Stimulated activated CD4-positive, alpha-beta T cell treated with anti-CD3 and anti-CD28 coated beads, Interleukin-12 subunit alpha, Interleukin-12 subunit beta, amount 100 ng/mL, for 24 hours (primary cell): ENCODE data around the gene PPP2CA.
"Not testable (repeated sequence)": the region's sequence is repeated elsewhere in the genome, so short reads cannot be mapped to it uniquely, and the experiment has no call there.

Experiments
- DNase-seq, 2 experiments: peaks; one replicate each; pipeline ENCODE4 v3.0.0-alpha.2; 2020; ENCODE audit warnings: low read depth in 2 of 2

Gene PPP2CA

DNA sequence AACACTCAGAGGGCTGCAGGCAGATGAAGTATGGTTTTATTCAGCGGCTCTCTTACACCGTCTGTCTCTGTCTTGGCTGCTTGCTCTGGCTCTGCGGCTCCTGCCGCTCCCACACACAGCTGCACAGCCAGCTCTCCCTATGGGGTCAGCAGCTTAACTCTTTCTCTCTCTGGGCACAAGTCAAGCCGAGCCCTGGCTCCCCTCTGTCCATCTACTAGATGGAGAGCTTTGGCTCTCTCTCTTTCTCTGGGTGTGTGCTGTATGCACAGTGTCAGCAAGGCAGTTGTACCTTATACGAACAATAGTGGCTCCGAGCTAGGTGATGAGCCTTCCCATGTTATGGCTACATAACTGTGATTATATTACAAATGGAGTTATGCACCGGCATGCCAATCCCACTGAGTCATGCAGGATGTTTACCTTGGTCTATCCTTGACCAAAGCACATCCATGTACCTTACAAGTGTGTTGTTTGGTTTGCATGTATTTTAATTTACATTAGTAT, 19.3 kb upstream of the PPP2CA start:
- no peak for DNase-seq

DNA sequence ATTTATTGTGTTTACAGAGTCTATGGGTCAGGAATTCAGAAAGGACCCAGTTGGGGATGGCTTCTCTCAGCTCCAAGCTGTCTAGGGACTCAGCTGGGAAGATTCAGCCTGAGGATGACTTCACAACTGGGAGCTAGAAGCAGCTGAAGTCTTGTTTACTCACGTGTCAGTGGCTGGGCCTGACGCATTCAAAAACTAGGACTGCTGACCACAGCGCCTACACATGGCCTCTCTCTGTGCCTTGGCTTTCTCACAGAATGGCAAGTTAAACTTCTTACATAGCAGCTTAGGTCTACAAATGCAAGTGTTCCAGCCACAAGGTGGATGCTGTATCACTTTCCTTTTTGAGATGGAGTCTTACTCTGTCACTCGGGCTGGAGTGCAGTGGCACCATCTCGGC, 16.3 kb upstream of the PPP2CA start:
- no peak for DNase-seq

DNA sequence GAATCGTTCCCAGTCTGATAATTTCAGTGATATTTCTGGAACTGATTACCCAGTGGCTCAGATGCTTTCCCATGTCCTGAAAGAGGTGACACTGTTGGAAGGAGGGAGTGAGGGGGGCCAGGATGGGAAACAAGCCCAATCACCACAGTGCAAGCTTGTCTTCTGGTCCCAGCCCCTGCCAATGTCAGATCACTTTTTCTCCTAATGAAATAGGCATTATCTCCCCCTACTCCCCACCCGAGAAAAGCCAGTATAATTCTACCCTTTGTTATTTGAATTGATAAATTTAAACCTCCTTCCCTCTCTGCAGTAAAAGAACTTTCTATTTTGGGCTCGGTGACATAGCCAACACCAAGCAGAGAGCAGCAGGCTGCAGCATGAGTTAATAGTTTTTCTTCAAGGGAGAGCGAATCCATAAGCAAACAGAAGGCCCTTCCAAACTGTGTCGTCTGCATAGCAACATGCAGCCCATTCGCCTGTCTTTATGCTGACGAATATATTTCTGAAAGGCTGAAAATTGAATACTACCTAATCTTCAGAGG, 14.6 kb upstream of the PPP2CA start:
- no peak for DNase-seq

DNA sequence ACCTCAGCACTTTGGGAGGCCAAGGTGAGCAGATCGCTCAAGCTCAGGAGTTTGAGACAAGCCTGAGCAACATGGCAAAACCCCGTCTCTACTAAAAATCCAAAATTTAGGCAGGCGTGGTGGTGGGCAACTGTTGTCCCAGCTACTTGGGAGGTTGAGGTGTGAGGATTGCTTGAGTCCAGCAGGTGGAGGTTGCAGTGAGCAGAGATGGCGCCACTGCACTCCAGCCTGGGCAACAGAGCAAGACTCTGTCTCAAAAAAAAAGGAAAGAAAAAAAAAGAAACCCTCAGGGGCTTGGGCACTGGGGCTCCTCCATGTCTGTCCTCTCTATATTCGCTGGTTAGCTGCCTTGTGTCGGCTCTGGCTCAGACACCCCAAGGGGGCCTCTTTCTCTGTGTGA, 10.9 kb upstream of the PPP2CA start:
- DNase-seq, result no peak

DNA sequence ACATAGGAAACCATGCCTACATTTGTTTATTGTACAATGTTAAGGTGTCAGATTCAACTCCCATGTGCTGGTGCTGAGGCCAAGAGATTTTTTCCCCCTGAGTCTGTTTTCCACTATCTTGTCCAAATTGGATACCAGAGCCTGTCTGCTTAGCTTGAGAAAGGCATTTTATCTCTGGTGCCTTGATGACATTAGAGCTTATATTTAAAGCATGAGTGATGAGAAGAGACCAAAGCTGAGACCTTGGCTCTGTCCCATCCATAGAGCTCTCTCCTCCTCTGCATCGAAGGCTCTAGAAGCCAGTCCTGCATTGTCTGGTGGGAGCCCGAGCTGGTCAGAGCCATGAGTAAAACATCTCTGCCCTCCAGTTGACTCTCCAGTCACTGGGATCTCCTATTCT, 10.4 kb upstream of the PPP2CA start:
- DNase-seq, result no peak

DNA sequence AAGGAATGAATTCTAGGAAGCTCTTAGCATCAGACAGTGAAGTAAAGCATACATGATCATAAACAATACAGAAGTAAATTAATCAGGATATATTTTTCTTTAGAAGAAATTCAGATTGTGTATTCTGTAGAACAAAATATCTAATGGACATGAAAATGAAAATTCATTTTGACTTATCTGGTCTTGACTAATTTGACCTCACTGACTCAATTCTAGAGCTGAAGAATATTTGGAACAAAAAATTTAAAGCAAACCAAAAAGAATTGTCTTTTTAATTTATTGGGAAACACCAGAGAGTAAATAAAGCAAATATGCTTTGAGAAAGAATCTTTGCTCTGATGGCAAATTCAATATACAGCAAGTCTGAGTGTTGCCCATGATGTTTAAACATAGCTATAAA, 2.8 kb upstream of the PPP2CA start:
- no peak for DNase-seq

DNA sequence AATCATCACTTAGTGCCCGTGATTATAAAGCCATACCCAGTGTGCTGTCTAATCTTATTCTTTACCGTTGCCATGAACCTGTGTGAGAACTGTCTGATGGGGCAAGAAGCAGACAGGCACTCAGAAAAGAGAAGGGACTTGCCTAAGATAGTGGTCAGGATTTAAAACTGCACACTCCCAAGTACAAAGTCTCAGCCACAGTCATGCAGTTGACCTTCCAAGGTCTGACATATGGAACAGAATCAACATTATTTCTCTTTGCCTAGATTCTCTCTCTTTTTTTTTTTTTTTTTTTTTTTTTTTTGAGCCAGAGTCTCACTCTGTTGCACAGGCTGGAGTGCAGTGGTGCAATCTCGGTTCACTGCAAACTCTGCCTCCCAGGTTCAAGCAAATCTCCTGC, 1.9 kb upstream of the PPP2CA start:
- DNase-seq, result no peak

DNA sequence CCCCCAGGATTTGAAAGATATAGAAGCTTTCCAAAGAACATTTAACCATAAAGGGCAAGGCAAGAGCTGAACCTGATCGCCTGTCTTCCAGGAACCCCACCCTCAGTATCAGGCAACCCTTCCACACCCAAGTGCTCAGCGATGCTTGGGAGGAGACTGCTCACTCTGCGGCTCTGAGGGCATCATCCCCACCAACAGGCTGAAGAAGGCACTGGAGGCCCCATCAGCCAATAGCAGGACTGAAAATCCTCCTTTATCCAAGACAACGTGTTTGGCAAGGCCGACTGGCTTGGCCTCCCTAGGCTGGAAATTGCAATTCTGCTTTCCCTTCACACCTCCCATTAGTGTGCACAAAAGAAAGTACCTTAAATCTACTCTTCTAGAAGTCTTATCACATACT, 1.4 kb upstream of the PPP2CA start:
- no peak for DNase-seq

DNA sequence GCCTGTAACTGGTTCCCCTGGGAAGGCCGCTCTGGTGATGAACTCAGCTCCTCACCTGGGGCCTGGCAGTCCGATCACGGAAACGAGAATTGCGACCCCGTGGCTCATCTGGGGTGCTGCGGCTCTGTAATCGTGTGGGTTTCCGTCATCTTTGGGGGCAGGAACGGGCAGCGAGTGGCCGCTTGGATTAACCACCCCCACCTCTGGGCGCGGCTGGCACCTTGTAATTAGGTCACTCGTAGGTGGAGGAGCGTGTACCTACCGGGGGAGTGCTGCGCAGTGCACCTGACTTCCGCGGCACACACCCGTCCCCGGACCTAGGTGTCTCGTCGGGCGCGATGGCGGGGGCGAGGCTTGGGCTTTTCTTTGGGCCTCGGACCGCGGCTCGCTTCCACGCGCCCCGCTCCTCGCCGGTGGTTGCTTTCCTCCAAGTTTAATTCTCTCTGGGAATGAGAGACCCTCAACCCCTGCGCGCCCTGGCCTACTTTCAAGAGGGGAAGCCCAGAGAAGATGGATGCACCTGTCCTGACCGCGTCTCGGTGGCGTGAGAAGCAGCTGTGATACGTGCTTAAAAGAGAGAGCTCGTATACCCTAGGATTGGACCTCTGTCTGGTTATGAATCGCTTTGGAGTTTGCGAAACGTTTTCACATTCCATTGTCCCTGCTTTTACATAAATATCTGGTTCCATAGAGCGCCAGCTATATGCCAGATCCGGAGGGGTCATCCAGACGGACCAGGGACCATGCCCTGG, 744 bp upstream of the PPP2CA start:
- DNase-seq, result peak in 1 of 2 experiments; percentile 2

DNA sequence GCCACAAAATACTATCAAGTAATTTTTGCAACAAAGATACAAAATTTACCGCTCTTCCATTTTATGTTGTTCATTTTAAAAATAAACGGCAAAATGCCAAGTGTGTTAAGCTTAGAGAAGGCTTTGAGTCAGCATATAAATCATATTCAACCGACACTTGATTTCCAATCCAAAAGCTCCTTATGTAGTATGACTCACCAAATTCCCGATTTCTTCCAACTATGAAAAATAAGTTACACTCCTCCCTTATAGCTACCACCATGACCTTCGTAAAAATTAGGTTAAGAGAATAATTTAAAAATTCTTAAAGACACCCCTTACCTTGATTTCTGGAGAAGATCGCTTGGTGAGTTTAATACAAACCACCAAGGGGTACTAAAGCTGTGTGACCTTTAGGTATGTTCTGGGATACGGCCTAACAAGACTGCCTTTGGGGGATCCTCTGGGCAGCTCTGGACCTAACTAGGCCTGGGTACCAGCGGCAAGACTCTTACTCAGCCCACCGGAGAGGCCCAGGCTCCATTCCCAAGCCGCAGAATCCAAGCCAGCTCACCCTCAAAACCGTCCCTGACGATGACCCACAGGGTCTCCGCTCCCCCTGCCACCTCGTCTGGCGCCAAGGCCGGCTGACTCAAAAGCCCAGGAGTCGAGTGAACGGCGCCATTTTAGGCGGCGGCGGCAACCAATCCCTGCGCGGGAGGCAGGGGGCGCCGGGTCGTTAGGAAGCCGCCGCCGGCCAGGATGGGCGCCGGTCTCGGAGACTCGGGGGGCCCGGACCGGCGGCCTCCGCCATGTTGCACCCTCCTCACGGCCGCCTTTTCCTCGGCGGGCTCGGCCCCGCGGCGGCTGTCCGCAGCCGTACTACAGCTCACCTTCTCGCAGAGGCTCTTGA, 739 bp downstream of the PPP2CA start:
- peak; percentile 32 to 60 for DNase-seq

DNA sequence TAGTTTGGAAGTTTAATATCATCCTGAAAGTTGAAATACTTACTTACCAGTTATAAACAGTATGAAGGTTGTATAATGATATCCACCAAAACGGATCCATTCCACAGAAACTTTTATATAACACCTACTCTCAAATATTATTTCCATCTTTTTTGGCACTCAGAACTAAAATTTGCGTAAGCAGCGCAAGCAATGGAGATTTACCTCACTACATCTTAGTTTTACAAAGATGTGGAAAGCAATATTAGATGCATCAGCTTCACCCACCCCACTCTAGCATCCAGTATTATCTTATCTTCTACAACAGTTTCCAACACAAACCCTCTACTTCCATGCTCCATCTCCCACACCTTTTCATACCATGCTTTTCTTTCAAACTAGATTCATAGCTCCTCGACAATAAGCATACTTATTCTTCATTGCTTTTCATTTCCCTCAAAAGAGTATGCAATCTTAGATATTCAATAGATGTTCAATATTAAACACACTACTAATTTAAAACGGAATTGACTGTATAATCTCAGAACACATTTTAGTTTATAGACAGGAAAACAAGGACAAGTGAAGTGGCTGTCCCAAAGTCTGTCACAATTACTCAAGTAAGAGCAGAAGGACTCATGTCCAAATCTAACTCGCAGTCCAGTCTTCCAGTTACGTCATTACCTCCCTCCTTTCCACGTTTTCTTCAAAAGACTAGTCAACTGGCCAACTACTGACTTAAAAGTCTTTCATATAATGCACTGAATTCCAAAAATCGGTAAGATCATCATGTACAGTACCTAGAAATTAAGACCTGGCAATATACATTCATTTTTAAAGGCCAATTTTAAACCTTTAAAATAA, 2.2 kb downstream of the PPP2CA start:
- no peak for DNase-seq

DNA sequence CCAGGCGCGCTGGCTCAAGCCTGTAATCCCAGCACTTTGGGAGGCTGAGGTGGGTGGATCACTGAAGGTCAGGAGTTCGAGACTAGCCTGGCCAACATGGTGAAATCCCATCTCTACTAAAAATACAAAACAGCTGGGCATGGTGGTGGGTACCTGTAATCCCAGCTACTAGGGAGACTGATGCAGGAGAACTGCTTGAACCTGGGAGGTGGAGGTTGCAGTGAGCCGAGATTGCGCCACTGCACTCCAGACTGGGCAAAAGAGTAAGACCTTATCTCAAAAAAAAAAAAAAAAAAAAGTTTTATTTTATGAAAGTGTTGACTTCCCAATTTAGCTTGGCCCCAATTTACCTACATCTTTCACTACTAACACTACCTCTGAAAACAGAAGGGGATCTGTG, 4.2 kb downstream of the PPP2CA start:
- DNase-seq, result not testable (repeated sequence)

DNA sequence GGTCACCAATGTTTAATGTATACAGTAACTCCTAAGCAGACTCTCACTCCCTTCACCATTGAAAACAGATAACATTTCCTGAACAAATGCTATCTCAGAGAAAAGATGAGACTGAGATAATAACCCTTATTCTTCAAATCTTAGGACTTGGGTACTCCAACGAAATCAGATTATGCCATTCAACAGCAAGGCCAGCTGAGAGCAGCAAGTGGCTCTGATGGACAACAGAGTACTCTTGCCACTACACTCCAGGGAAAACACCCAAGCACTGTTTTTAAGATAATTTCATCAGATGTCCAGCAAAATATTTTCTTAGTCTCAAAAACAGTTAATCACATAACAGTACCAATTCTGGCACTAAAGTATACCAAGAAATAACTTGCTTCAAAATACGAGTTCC, 10.1 kb downstream of the PPP2CA start:
- DNase-seq, result no peak

DNA sequence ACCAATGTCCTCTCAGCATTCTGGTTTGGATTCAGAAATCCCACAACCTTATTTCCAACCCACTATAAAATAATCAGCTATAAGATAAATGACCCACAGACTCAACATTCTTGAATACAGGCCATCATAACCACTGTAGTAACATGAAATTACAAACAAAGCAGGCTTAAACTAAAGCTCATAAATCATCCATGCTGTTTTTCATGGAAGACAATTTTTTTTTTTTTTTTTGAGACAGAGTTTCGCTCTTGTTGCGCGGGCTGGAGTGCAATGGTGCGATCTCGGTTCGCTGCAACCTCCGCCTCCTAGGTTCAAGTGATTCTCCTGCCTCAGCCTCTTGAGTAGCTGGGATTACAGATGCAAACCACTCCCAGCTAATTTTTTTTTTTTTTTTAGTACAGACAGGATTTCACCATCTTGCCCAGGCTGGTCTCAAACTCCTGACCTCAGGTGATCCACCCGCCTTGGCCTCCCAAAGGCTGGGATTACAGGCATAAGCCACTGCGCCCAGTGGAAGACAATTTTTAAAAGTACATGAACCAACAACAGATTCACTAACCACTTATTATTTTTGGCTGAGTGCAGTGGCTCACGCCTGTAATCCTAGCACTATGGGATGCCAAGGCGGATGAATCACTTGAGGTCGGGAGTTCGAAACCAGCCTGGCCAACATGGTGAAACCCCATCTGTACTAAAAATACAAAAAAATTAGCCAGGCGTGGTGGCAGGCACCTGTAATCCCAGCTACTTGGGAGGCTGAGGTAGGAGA, 14.4 kb downstream of the PPP2CA start:
- DNase-seq, result not testable (repeated sequence)

DNA sequence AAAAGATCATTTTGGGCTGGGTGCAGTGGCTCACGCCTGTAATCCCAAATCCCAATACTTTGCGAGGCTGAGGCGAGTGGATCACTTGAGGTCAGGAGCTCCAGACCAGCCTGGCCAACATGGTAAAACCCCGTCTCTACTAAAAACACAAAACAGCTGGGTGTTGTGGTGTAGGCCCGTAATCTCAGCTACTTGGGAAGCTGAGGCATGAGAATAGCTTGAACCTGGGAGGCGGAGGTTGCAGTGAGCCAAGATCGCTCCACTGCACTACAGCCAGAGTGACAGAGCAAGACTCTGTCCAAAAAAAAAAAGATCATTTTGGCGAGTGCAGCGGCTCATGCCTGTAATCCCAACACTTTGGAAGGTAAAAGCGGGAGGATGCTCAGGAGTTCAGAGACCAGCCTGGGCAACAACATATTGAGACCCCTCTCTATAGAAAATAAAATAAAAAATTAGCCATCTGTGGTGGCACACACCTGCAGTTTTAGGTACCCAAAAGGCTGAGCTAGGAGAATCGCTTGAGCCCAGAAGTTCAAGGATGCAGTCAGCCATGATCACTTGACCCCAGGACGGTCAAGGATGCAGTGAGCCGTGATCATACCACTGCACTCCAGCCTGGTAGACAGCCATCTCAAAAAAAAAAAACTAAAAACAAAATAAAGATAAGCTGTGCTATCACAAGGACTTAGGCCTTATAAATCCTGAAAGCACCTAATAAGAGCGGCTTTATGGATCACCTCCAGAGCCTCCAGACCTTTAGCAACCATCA, 16.2 kb downstream of the PPP2CA start:
- DNase-seq, result no peak

DNA sequence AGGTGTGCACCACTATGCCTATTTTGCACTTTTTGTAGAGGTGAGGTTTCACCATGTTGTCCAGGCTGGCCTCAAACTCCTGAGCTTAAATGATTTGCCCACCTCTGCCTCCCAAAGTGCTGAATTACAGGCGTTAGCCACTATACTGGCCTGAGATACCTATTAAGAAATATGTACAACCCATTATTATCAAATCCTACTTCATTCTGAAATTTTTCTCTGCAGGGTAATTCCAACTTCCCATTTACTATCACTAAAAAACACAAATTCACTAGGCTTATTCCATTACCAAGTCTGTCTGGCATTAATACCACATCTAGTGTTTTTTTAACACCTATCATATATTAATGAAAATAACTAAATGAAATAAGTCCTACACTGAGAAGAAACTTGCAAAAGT, 18.2 kb downstream of the PPP2CA start:
- DNase-seq, result no peak

DNA sequence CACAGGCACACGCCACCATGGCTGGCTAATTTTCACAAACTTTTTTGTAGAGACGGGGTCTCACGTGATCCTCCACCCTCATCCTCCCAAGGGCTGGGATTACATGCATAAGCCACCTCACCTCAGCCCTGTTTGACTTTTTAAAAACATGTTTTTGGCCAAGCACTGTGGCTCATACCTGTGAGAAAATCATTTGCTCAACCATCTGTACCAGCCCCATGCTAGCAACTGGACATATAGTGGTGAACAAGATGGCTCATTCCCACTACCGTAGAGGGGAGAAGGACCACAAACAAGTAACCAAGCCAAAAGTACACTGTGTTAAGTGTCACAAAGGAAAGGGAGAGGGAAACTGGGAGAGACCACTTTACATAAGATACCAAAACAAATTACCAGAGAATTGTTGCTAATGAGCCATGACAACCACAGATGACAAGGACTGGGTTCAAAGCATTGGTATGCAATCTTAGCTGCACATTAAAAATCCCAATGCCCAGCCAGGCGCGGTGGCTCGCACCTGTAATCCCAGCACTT, 19.2 kb downstream of the PPP2CA start:
- no peak for DNase-seq

DNA sequence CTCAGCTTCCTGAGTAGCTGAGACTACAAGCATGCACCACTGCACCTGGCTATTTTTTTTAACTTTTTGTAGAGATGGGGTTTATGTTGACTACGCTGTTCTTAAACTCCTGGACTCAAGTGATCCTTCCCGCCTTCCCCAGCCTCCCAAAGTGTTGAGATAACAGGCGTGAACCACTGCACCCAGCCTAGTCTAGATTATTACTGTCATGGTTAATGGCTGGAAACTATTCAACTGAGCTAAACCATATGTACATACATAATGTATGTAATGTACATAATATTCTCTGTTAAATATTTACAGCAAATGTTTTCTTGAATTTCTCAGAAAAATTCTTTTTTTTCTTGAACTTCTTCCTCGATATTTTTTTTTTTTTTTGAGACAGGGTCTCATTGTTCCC, 21.3 kb downstream of the PPP2CA start:
- no peak for DNase-seq

DNA sequence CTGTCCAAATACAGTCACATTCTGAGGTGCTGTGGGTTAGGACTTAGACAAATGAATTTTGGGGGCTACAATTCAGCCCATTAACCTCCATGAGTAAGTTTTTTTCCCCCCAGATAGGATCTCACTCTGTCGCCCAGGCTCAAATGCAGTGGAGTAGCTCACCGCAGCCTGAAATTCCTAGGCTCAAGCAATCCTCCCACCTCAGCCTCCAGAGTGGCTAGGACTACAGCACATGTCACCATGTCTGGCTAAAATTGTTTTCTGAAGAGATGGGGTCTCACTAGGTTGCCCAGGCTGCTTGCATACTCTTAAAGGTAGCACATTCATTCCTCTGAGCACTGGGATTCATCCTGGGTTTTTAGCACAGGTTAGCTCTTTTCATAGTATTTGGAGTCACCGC, 22.2 kb downstream of the PPP2CA start:
- no peak for DNase-seq

DNA sequence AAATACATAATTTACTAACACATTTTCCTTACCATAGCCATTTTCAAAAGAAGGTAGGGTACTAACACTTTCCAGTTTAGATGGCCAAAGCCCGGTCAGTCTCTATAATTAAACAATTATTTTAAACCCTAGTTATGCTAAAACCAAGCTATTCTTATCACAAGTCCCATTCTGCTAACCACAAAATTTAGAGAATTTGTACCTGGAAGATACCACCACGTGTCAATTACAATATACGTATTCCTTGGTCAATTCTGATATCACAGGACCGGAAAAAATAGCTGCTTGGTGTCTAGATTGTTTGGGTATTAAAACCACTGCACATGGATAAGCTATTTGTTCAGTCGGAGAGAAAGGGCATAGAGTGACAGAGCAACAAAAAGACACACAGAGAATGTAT, 30.2 kb downstream of the PPP2CA start:
- DNase-seq, result no peak
